ENCODE data around the gene FOXD4L1. TPM values are rescaled to one million over a fixed set of nuclear protein-coding genes. Genes with fewer than 3 reads are reported as not detected.
"Not testable (repeated sequence)": the region's sequence is repeated elsewhere in the genome, so short reads cannot be mapped to it uniquely, and the experiment has no call there.

Gene FOXD4L1
- total RNA-seq, 4 donors from 2014 or later = 1.3 TPM; not detected in 3

- H3K36me3 ChIP-seq; H3K9me3 ChIP-seq; DNase-seq (ENCODE audit: low spot score in 2 of 2); H3K27ac ChIP-seq: not testable (repeated sequence)
- Histone ChIP-seq H3K27me3 (peaks cover 0 to 75% of the 10 kb centered on the region in 2 donors), H3K4me3 (peak overlapping the region in 1 of 4 donors; percentile 54), H3K4me1 (peaks cover 0 to 38% (median 18%) of the 10 kb centered on the region in 4 donors)
- whole genome bisulfite sequencing, 2 donors = 5 to 9% methylated on average over 12 to 17 of the region's 23 CpGs
- TF ChIP-seq EP300 (IDR thresholded peaks at IDR 0.05) = peak in 1 of 2 donors; percentile 33
Measured at GRCh38 chr2:113504081-113504480, 5.6 kb downstream of the FOXD4L1 start.

- H3K36me3 ChIP-seq; H3K27ac ChIP-seq; H3K4me3 ChIP-seq; DNase-seq (ENCODE audit: low spot score in 2 of 2); H3K9me3 ChIP-seq: not testable (repeated sequence)
- peaks cover 0 to 18% (median 13%) of the 10 kb centered on the region in 4 donors for H3K4me1 ChIP-seq
- WGBS, 2 donors = 23 to 24% methylated on average over 12 to 13 of the region's 14 CpGs
- H3K27me3 ChIP-seq = peaks cover 0 to 45% of the 10 kb centered on the region in 2 donors
Measured at GRCh38 chr2:113507394-113508140, 9.1 kb downstream of the FOXD4L1 start.

- H3K36me3 ChIP-seq; H3K9me3 ChIP-seq; H3K27ac ChIP-seq; H3K4me3 ChIP-seq; DNase-seq (ENCODE audit: low spot score in 2 of 2): not testable (repeated sequence)
- H3K4me1 ChIP-seq = peaks cover 0 to 11% (median 8%) of the 10 kb centered on the region in 4 donors
- peaks cover 0 to 39% of the 10 kb centered on the region in 2 donors for H3K27me3 ChIP-seq
- 38 to 42% methylated on average over 10 to 11 of the region's 11 CpGs for WGBS, 2 donors
Measured at GRCh38 chr2:113508187-113508586, 9.7 kb downstream of the FOXD4L1 start.

GRCh38 chr2:113510913-113511312, 12.4 kb downstream of the FOXD4L1 start:
- 89 to 94% methylated on average over 3 of the region's 3 CpGs for WGBS, 2 donors
- DNase-seq (ENCODE audit: low spot score in 2 of 2); H3K9me3 ChIP-seq; H3K4me1 ChIP-seq; H3K36me3 ChIP-seq; H3K4me3 ChIP-seq; H3K27ac ChIP-seq: not testable (repeated sequence)
- H3K27me3 ChIP-seq = peaks cover 0 to 17% of the 10 kb centered on the region in 2 donors

- H3K27ac ChIP-seq; H3K4me1 ChIP-seq; H3K36me3 ChIP-seq; H3K9me3 ChIP-seq; DNase-seq (ENCODE audit: low spot score in 2 of 2); H3K4me3 ChIP-seq: not testable (repeated sequence)
- 71 to 78% methylated on average over 14 of the region's 14 CpGs for WGBS, 2 donors
- H3K27me3 ChIP-seq = peaks cover 0 to 12% of the 10 kb centered on the region in 2 donors
Measured at GRCh38 chr2:113511859-113512258, 13.4 kb downstream of the FOXD4L1 start.

GRCh38 chr2:113515457-113515856, 17.0 kb downstream of the FOXD4L1 start:
- not testable (repeated sequence) for H3K27ac ChIP-seq; DNase-seq (ENCODE audit: low spot score in 2 of 2); H3K36me3 ChIP-seq; H3K4me3 ChIP-seq; H3K9me3 ChIP-seq; H3K4me1 ChIP-seq; H3K27me3 ChIP-seq
- WGBS, 2 donors = 68 to 80% methylated on average over 8 of the region's 8 CpGs

GRCh38 chr2:113515995-113516394, 17.5 kb downstream of the FOXD4L1 start:
- not testable (repeated sequence) for H3K4me3 ChIP-seq; H3K27me3 ChIP-seq; H3K36me3 ChIP-seq; DNase-seq (ENCODE audit: low spot score in 2 of 2); H3K9me3 ChIP-seq; H3K4me1 ChIP-seq; H3K27ac ChIP-seq
- WGBS, 2 donors = 76 to 83% methylated on average over 3 of the region's 3 CpGs

GRCh38 chr2:113517025-113517424, 18.6 kb downstream of the FOXD4L1 start:
- not testable (repeated sequence) for H3K36me3 ChIP-seq; DNase-seq (ENCODE audit: low spot score in 2 of 2); H3K4me1 ChIP-seq; H3K4me3 ChIP-seq; H3K27ac ChIP-seq; H3K9me3 ChIP-seq; H3K27me3 ChIP-seq
- WGBS, 2 donors = 44% methylated on average over 1 of the region's 2 CpGs; no CpG with 5 or more reads in 1 of the 2 donors

- DNase-seq (ENCODE audit: low spot score in 2 of 2); H3K27ac ChIP-seq; H3K27me3 ChIP-seq; H3K4me1 ChIP-seq; H3K4me3 ChIP-seq; H3K36me3 ChIP-seq; H3K9me3 ChIP-seq: not testable (repeated sequence)
- WGBS, 2 donors = 84 to 87% methylated on average over 6 of the region's 6 CpGs
Measured at GRCh38 chr2:113520837-113521236, 22.4 kb downstream of the FOXD4L1 start.

- H3K27me3 ChIP-seq; H3K9me3 ChIP-seq; H3K27ac ChIP-seq; DNase-seq (ENCODE audit: low spot score in 2 of 2); H3K4me1 ChIP-seq; H3K36me3 ChIP-seq; H3K4me3 ChIP-seq: not testable (repeated sequence)
- WGBS, 2 donors = 79 to 80% methylated on average over 5 of the region's 5 CpGs
Measured at GRCh38 chr2:113521492-113521891, 23.0 kb downstream of the FOXD4L1 start.

- H3K27me3 ChIP-seq; H3K9me3 ChIP-seq; DNase-seq (ENCODE audit: low spot score in 2 of 2); H3K36me3 ChIP-seq; H3K27ac ChIP-seq; H3K4me1 ChIP-seq; H3K4me3 ChIP-seq: not testable (repeated sequence)
- WGBS, 2 donors = 61 to 84% methylated on average over 1 of the region's 1 CpG
Measured at GRCh38 chr2:113524986-113525385, 26.5 kb downstream of the FOXD4L1 start.
